ENCODE measurements around the gene SCYGR7.

DNA sequence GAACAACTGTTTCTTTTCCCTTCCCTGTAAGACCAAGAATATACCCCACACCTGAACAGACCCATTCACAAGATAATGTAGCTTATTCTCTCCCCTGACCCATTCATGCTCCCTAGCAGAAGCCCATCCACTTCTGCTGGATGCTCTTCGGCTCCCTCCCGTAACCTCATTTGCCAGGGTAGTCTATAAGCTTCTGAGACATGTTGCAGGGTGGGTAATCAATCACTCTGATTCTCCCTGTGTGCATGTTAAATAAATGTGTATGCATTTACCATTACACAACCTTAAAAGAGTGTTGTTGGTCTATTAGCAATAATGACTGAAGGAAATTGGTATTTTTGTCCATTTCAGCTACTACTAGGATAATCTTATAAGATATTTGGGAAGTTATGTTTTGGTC, 11.6 kb upstream of the SCYGR7 start:
- TF ChIP-seq CTCF (IDR thresholded peaks at IDR 0.05) = no peak
- no peak for TF ChIP-seq POLR2A (IDR thresholded peaks at IDR 0.05)
- TF ChIP-seq POLR2AphosphoS5 (IDR thresholded peaks at IDR 0.05) = no peak
- TF ChIP-seq EP300 (IDR thresholded peaks at IDR 0.05) = no peak
